ENCODE data around the gene NANOS2. TPM values are rescaled to one million over a fixed set of nuclear protein-coding genes. Genes with fewer than 3 reads are reported as not detected.

NANOS2 gene
- total and polyA plus RNA-seq, 9 of the 15 experiments (the other 6 are each of a cell fraction or from before 2014, with no cell fraction given): not detected

DNA sequence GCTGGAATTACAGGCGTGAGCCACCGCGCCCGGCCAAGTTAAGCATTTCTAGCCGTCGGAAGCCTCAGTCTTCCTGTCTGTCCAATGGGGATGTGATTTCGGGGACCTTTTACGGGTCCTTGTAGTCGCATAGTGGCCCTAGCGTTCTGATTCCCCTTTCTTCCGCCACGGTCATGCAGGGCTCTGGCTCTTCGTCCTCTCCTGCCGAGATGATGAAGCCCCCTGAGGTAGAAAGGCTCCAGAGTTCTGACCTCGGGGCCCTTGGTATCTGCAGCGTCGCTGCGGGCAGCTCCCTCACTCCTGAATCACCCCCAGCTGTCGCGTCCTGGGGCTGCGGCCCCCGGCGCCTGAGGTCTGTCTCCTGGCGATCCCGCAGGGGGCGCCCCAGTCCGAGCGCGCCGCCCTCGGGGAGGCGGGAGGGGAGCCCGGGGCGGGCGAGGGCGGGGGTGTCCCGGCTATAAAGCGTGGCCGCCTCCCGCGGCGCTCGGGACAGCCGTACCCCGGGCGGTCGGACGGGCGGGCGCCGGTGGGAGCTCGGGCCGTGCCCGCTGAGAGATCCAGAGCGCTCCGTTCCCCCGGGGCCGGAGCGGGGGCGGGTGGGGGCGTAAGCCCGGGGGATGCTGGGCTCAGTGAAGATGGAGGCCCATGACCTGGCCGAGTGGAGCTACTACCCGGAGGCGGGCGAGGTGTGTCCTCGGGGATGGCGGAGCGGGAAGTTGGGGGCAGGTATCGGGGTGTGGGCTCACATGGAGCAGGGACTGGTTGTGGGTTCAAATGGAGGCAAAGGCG, 50.5 kb downstream of the NANOS2 start, which contains the start of gene FOXA3 (continued):
- no peak; the same call in 1 of the 2 replicates for TF ChIP-seq GATAD2B (IDR thresholded peaks at IDR 0.05; ENCODE audit: borderline replicate concordance)
- 0 out of 4 replicates have a peak, but pooled peaks of 1 of the 2 experiments have one; percentile 15 for TF ChIP-seq SRF (CRISPR knock-in tag; IDR thresholded peaks at IDR 0.05)
- 0 out of 2 replicates have a peak, but pooled peaks have one; percentile 14 for TF ChIP-seq NCOR1 (IDR thresholded peaks at IDR 0.05)
- TF ChIP-seq, protein P1, sequence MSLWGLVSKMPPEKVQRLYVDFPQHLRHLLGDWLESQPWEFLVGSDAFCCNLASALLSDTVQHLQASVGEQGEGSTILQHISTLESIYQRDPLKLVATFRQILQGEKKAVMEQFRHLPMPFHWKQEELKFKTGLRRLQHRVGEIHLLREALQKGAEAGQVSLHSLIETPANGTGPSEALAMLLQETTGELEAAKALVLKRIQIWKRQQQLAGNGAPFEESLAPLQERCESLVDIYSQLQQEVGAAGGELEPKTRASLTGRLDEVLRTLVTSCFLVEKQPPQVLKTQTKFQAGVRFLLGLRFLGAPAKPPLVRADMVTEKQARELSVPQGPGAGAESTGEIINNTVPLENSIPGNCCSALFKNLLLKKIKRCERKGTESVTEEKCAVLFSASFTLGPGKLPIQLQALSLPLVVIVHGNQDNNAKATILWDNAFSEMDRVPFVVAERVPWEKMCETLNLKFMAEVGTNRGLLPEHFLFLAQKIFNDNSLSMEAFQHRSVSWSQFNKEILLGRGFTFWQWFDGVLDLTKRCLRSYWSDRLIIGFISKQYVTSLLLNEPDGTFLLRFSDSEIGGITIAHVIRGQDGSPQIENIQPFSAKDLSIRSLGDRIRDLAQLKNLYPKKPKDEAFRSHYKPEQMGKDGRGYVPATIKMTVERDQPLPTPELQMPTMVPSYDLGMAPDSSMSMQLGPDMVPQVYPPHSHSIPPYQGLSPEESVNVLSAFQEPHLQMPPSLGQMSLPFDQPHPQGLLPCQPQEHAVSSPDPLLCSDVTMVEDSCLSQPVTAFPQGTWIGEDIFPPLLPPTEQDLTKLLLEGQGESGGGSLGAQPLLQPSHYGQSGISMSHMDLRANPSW (CRISPR knock-in tag; IDR thresholded peaks at IDR 0.05): no peak
- TF ChIP-seq, protein P2, sequence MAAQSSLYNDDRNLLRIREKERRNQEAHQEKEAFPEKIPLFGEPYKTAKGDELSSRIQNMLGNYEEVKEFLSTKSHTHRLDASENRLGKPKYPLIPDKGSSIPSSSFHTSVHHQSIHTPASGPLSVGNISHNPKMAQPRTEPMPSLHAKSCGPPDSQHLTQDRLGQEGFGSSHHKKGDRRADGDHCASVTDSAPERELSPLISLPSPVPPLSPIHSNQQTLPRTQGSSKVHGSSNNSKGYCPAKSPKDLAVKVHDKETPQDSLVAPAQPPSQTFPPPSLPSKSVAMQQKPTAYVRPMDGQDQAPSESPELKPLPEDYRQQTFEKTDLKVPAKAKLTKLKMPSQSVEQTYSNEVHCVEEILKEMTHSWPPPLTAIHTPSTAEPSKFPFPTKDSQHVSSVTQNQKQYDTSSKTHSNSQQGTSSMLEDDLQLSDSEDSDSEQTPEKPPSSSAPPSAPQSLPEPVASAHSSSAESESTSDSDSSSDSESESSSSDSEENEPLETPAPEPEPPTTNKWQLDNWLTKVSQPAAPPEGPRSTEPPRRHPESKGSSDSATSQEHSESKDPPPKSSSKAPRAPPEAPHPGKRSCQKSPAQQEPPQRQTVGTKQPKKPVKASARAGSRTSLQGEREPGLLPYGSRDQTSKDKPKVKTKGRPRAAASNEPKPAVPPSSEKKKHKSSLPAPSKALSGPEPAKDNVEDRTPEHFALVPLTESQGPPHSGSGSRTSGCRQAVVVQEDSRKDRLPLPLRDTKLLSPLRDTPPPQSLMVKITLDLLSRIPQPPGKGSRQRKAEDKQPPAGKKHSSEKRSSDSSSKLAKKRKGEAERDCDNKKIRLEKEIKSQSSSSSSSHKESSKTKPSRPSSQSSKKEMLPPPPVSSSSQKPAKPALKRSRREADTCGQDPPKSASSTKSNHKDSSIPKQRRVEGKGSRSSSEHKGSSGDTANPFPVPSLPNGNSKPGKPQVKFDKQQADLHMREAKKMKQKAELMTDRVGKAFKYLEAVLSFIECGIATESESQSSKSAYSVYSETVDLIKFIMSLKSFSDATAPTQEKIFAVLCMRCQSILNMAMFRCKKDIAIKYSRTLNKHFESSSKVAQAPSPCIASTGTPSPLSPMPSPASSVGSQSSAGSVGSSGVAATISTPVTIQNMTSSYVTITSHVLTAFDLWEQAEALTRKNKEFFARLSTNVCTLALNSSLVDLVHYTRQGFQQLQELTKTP (IDR thresholded peaks at IDR 0.05; ENCODE audit: low read depth in 1 of 2, partially characterized antibody in 2 of 2): no peak
- no peak for TF ChIP-seq MCM7 (IDR thresholded peaks at IDR 0.05)
- TF ChIP-seq BRCA1 (IDR thresholded peaks at IDR 0.05): no peak
- TF ChIP-seq BRCA1 (CRISPR knock-in tag; IDR thresholded peaks at IDR 0.05): no peak
- TF ChIP-seq EP300 (IDR thresholded peaks at IDR 0.05; ENCODE audit: low read length): peak; percentile 24; the same call in 1 of the 2 replicates
- 0 out of 2 replicates have a peak, but pooled peaks have one; percentile 82 for TF ChIP-seq KAT7 (CRISPR knock-in tag; IDR thresholded peaks at IDR 0.05; ENCODE audit: borderline replicate concordance)
- TF ChIP-seq ZNF445 (CRISPR knock-in tag; IDR thresholded peaks at IDR 0.05; ENCODE audit: low read depth): no peak
- TF ChIP-seq ZBTB7A (IDR thresholded peaks at IDR 0.05; ENCODE audit: borderline replicate concordance, control insufficient read depth, low read depth, low read length): peak; percentile 92
- TF ChIP-seq ZNF431 (CRISPR knock-in tag; IDR thresholded peaks at IDR 0.05): no peak
- TF ChIP-seq, protein P3, sequence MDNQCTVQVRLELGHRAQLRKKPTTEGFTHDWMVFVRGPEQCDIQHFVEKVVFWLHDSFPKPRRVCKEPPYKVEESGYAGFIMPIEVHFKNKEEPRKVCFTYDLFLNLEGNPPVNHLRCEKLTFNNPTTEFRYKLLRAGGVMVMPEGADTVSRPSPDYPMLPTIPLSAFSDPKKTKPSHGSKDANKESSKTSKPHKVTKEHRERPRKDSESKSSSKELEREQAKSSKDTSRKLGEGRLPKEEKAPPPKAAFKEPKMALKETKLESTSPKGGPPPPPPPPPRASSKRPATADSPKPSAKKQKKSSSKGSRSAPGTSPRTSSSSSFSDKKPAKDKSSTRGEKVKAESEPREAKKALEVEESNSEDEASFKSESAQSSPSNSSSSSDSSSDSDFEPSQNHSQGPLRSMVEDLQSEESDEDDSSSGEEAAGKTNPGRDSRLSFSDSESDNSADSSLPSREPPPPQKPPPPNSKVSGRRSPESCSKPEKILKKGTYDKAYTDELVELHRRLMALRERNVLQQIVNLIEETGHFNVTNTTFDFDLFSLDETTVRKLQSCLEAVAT (IDR thresholded peaks at IDR 0.05): no peak
- TF ChIP-seq NUFIP1 (IDR thresholded peaks at IDR 0.05; ENCODE audit: partially characterized antibody): no peak
- peak; percentile 77 for TF ChIP-seq RBFOX2 (IDR thresholded peaks at IDR 0.05; ENCODE audit: low read depth, low read length)
- TF ChIP-seq ZNF77 (CRISPR knock-in tag; IDR thresholded peaks at IDR 0.05): no peak
- TF ChIP-seq, protein P4, sequence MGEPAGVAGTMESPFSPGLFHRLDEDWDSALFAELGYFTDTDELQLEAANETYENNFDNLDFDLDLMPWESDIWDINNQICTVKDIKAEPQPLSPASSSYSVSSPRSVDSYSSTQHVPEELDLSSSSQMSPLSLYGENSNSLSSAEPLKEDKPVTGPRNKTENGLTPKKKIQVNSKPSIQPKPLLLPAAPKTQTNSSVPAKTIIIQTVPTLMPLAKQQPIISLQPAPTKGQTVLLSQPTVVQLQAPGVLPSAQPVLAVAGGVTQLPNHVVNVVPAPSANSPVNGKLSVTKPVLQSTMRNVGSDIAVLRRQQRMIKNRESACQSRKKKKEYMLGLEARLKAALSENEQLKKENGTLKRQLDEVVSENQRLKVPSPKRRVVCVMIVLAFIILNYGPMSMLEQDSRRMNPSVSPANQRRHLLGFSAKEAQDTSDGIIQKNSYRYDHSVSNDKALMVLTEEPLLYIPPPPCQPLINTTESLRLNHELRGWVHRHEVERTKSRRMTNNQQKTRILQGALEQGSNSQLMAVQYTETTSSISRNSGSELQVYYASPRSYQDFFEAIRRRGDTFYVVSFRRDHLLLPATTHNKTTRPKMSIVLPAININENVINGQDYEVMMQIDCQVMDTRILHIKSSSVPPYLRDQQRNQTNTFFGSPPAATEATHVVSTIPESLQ (CRISPR knock-in tag; IDR thresholded peaks at IDR 0.05): 0 out of 2 replicates have a peak, but pooled peaks have one; percentile 31

All from K562 (cell line).